Pericardium fibroblast (primary cell): ENCODE data around the gene C1orf141. TPM values are rescaled to one million over a fixed set of nuclear protein-coding genes. Genes with fewer than 3 reads are reported as not detected.

Source experiments
- total RNA-seq: library from RNA; depleted of rRNA; stranded (reverse); fragments of >200 nt; gene quantifications from 2 replicates; pipeline ENCODE4 v1.2.3, GENCODE V29; 2015

Gene C1orf141
- not detected in 2 replicates for total RNA-seq

DNA sequence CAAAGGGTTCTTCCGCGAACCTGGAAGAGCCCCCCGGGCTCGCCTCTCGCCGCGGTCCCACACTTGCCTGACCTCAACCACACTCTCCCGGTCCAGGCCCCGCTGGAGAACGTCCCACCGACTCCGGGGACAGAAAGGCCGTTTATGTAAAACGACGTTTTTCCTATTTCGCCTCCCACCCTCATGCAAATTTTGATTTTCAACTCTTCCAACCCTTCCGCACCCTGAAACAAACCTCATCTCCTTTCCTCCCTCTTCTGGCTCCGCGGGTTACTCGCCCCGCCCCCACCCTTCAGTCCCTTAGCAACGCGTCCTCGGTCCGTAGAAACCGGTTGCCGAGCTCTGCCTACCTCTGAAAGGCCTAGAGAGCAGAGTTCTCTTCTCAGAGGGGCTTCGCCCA, at the start of gene C1orf141:
C1orf141 (minus strand) TSS at position 276 of the 400 bp plus-strand sequence. CDS start 7,730 bp downstream, outside the sequence.

DNA sequence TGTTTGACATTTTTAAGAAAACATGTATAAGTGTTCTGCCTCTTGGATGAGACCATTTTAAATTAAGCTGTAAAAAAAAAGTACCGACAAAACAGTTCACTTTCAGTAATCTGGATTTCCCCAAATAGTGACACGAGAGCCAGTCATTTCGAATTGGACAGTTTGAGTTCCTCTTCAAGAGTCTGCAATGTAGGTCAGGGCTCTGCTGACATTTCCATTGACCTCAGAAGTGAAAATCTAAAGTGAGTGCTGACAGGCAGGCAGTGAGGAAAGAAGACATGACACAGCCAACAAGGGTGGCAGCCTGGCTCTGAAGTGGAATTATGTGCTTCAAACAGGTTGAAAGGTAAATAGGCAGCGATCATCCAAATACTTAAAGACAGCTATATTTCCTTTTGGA, 31.4 kb upstream of the C1orf141 start, which contains the start of gene IL23R:
IL23R (plus strand) TSS at position 259 of the 400 bp plus-strand sequence. CDS start 1,667 bp downstream, outside the sequence.

DNA sequence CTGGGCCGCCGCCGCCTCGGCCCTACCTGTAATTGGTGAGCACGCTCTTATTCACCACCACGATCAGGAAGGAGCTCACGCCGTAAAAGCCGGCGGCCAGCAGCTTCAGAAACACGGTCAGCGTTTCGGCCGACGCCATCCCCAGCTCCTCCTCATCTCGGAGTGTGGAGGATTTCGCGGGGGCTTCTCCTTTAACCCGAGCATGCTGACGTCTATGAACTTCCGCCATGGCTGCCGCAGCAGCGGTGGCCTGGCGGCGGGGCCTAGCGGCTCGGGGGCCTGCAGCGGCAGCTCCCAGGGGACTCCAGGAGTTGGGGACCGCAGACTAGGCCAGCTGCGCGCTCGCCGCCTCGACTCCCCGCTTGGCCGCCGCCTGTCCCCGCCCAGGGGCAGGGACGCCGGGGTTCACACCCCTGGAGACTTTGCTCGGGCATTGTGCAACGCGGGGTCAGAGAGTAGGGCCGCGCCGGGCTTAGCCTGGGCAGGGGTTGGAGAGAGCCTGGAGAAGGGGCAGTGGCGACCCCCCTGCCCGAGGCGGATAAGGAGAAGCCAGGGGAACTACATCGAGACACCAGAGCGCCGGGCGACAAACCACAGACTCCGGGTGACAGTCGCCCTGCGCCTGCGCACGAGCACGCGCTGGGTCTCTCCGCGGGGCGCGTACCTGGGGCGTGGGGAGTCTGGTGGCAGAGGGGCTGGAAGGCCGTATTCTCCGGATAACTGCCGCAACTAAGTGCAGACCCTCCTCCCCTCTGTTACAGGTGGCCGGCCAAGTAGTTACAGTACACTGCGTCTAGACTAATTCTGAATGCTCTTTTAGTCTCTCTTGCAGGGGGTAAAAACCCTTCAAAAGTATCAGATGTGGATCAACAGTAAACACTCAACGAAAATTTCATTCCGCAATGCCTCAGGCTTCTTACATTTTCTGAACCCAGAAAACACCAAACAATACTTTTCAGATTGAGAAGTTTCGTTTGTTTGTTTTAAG, 80.7 kb downstream of the C1orf141 start, which contains the start of gene SLC35D1:
SLC35D1 (minus strand) TSS at position 364 of the 988 bp plus-strand sequence; CDS start at position 229, 135 bp downstream.

Other genes with a start within 250 kb of the C1orf141 start
- gene DNAI4, start 210.1 kb downstream of the C1orf141 start, total RNA-seq, result 3.0 and 4.1 TPM in 2 replicates
- gene MIER1, start 210.0 kb downstream of the C1orf141 start, total RNA-seq, result 13.8 and 17.4 TPM in 2 replicates
- 6.8 and 9.3 TPM in 2 replicates for gene SLC35D1, start 80.8 kb downstream of the C1orf141 start, total RNA-seq
- gene IL23R, start 31.5 kb upstream of the C1orf141 start, total RNA-seq, result not detected in 2 replicates
- gene IL12RB2, start 172.9 kb upstream of the C1orf141 start, total RNA-seq, result not detected in 2 replicates